ENCODE data around the gene EML6. TPM values are rescaled to one million over a fixed set of nuclear protein-coding genes. Genes with fewer than 3 reads are reported as not detected.

EML6 gene
- total RNA-seq, 2 experiments from 2014 or later, result 0.96 to 1.2 TPM

DNA sequence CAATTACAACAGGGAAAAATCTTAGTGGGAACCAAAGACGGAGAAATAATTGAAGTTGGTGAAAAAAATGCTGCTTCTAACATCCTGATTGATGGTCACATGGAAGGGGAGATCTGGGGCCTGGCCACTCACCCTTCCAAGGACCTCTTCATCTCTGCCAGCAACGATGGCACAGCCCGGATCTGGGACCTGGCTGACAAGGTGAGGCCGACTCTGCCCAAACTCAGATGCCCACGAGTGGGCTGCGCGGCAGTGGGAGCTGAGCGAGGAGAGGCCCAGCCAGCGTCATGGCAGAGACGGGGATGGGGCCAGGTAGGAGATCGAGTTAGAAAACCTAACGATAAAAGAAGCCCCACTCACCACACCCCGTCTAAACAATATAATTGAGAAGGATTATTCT, 239.0 kb downstream of the EML6 start:
- Mint-ChIP-seq H3K27me3 (no peaks in the 10 kb centered on the region), H3K36me3 (ENCODE audit: low read depth) (peaks cover 9% of the 10 kb centered on the region), H3K4me3 (no peak overlapping the region), H3K4me1 (peaks cover 20% of the 10 kb centered on the region), H3K9me3 (peaks cover 3% of the 10 kb centered on the region), H3K27ac (no peak overlapping the region)
- CTCF ChIA-PET, result no interaction called here
- no peak for DNase-seq
- POLR2A ChIA-PET, result no interaction called here

DNA sequence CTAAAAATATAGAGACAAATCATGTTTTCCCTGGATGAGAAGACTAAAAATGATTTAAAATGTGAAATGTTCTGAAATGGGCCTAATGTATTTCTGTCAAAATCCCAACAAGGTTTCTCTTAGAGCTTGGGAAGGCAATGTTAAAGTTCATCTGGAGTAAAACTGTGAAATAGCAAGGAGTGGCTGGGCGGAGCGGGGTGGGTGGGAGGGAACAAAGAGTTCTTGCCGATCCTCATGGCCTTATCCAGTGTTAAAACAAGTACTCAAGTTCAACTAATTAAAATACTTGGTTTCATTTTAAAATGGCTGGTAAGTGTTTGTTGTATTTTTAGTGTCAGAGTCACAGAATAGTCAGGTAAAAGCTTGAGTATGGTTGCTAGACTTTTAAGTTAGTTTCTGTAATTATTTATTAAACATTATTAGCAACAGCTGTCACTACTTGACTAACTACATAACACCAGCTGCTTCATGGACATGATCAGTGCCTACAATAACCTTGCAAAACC, 239.5 kb downstream of the EML6 start:
- ChIA-PET CTCF (no interaction called here), POLR2A (no interaction called here)
- Mint-ChIP-seq H3K9me3 (peaks cover 5% of the 10 kb centered on the region), H3K4me3 (no peak overlapping the region), H3K27ac (no peak overlapping the region), H3K27me3 (no peaks in the 10 kb centered on the region), H3K36me3 (ENCODE audit: low read depth) (peaks cover 9% of the 10 kb centered on the region), H3K4me1 (peaks cover 20% of the 10 kb centered on the region)
- DNase-seq, result no peak

DNA sequence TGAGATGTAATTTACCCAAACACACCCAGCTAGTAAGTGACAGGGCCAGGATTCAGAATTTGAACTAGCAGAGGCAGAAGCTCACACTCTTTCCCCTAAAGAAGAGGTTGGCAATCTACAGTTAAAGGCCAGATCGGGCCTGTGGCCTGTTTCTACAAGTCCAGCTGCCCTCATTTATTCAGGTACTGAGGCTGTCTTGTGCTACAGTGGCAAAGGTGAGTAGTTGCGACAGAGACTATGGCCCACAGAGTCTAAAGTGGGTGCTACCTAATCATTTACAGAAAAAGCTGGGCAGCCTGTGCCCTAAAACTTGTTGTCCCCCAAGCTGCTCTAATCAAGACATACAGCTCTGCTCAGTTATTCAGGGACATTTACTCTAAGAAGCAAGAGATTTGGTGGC, 240.0 kb downstream of the EML6 start:
- Mint-ChIP-seq H3K4me1 (peaks cover 20% of the 10 kb centered on the region), H3K9me3 (peaks cover 5% of the 10 kb centered on the region), H3K36me3 (ENCODE audit: low read depth) (peaks cover 9% of the 10 kb centered on the region), H3K4me3 (no peak overlapping the region), H3K27me3 (no peaks in the 10 kb centered on the region), H3K27ac (no peak overlapping the region)
- POLR2A ChIA-PET, result no interaction called here
- CTCF ChIA-PET, result no interaction called here
- no peak for DNase-seq

DNA sequence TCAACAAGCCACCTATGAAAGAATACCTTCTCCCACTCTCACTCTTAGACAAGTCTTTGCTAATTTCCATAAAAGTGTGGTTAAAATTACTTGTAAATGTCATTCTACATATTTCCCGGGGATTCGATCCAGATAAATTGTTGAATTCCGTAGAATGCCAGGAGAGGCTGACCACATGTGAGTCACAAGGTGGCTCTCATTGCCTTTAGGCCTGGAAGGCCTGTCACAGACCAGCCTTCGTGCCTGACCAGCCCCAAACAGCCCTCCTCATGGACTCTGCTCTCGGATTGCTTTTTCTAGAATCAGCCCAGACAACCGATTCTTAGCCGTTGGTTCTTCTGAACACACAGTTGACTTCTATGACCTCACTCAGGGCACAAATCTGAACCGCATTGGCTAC, 240.8 kb downstream of the EML6 start:
- CTCF ChIA-PET, result no interaction called here
- H3K4me3 Mint-ChIP-seq, result no peak overlapping the region
- no peak for DNase-seq
- H3K27me3 Mint-ChIP-seq, result no peaks in the 10 kb centered on the region
- POLR2A ChIA-PET, result no interaction called here
- H3K27ac Mint-ChIP-seq, result no peak overlapping the region
- H3K36me3 Mint-ChIP-seq (ENCODE audit: low read depth), result peaks cover 9% of the 10 kb centered on the region
- H3K4me1 Mint-ChIP-seq, result peaks cover 20% of the 10 kb centered on the region
- peaks cover 5% of the 10 kb centered on the region for H3K9me3 Mint-ChIP-seq

DNA sequence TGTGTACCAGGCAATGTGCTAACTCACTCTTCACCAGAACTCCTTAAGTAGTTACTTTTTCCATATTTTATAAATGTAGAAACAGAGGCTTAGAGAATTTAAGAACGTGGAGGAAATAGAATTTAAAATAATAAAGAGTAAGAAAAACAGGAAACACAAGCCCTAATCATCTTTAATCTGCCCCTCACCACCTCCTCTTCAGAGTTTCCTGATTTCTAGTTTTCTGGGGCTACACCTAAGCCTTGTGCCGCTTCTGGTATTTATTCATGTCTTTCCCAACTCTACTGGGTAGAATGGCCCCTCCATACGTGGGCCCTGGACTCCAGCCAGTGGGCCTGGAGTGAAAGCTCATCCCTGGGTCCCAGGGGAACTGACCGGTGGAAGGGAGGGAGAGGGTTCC, 241.4 kb downstream of the EML6 start:
- CTCF ChIA-PET, result interaction anchor here (0.6 to 1.4 kb wide), 3 partner anchors 30 to 446 kb away, joined by 3 to 4 read pairs (median 3); no protein-coding TSS in a partner anchor

DNA sequence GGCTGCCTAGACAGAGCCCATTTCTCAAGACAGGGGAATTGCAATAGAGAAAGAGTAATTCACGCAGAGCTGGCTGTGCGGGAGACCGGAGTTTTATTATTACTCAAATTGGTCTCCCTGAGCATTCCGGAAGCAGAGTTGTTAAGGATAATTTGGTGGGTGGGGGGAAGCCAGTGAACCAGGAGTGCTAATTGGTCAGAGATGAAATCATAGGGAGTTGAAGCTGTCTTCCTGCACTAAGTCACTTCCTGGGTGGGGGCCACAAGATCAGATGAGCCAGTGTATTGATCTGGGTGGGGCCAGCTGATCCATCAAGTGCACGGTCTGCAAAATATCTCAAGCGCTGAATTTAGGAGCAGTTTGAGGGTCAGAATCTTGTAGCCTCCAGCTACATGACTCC, 242.0 kb downstream of the EML6 start:
- H3K4me3 Mint-ChIP-seq, result no peak overlapping the region
- no peaks in the 10 kb centered on the region for H3K27me3 Mint-ChIP-seq
- CTCF ChIA-PET, result interaction anchor here (0.6 to 1.4 kb wide), 3 partner anchors 29 to 446 kb away, joined by 3 to 4 read pairs (median 3); no protein-coding TSS in a partner anchor
- no peak for DNase-seq
- H3K9me3 Mint-ChIP-seq, result peaks cover 5% of the 10 kb centered on the region
- peak overlapping the region; percentile 26 for H3K27ac Mint-ChIP-seq
- H3K4me1 Mint-ChIP-seq, result peaks cover 20% of the 10 kb centered on the region
- POLR2A ChIA-PET, result no interaction called here
- peaks cover 11% of the 10 kb centered on the region for H3K36me3 Mint-ChIP-seq (ENCODE audit: low read depth)

More for the DNA sequence above, 241.4 kb downstream of the EML6 start:
- Mint-ChIP-seq H3K27ac (peak overlapping the region; percentile 26), H3K4me1 (peaks cover 20% of the 10 kb centered on the region), H3K4me3 (no peak overlapping the region), H3K27me3 (no peaks in the 10 kb centered on the region), H3K36me3 (ENCODE audit: low read depth) (peaks cover 11% of the 10 kb centered on the region), H3K9me3 (peaks cover 5% of the 10 kb centered on the region)
- POLR2A ChIA-PET, result no interaction called here
- no peak for DNase-seq

DNA sequence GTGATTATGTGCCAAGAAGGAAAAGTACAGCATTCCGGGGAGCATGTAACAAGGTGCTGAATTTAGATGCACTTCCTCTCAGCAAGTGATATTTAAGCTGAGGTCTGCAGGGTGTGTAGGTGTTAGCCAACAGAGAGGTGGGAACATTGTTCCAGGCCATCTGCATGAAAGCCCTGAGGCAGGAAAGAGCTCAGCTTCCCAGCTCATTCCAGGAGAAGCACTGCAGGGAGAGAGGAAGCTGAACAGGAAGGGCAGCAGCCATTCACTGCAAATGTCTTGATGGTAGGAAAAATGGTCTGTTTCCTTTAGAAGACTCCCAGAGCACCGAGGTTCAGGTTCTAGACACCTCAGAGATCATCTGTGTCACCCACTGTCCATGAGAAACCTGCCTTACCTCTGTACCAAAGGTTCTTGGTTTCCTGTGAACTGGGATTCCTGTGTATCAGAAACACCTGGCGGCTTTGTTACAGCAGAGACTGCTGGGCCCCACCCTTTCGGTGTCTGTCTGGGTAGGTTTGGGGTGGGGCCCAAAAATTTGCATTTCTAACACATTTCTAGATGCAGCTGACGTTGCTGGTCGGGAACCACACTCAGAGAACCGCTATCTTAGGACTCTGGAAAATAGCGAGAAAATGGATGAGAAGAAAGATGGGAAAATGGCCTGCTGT, 242.8 kb downstream of the EML6 start:
- peaks cover 13% of the 10 kb centered on the region for H3K36me3 Mint-ChIP-seq (ENCODE audit: low read depth)
- H3K27ac Mint-ChIP-seq, result no peak overlapping the region
- CTCF ChIA-PET, result interaction anchor here (1.0 kb wide), 1 partner anchor 14 kb away, joined by 5 read pairs; no protein-coding TSS in a partner anchor
- no peak overlapping the region for H3K4me3 Mint-ChIP-seq
- DNase-seq, result no peak
- H3K4me1 Mint-ChIP-seq, result peaks cover 20% of the 10 kb centered on the region
- POLR2A ChIA-PET, result no interaction called here
- H3K27me3 Mint-ChIP-seq, result no peaks in the 10 kb centered on the region
- H3K9me3 Mint-ChIP-seq, result peaks cover 5% of the 10 kb centered on the region

DNA sequence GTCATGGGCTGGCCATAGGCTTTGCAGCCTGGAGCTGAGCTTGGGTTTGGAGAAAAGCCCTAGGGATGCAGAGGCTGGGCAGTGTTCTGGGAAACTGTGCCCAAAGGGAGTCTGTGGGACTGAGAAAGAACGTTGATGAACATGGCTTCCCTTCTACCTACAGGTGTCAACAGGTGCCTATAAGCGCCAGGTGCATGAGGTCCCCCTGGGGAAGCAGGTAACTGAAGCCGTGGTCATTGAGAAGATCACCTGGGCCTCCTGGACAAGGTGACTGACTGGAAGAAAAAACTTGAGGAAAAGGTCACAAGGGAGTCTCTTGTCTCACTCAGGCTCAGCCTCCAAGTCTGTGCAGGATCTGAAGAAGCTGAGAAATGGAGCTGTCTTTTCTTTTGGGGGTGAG, 243.4 kb downstream of the EML6 start:
- H3K36me3 Mint-ChIP-seq (ENCODE audit: low read depth), result peaks cover 17% of the 10 kb centered on the region
- H3K4me3 Mint-ChIP-seq, result no peak overlapping the region
- CTCF ChIA-PET, result interaction anchor here (1.0 kb wide), 1 partner anchor 14 kb away, joined by 5 read pairs; no protein-coding TSS in a partner anchor
- no peak for DNase-seq
- H3K27me3 Mint-ChIP-seq, result no peaks in the 10 kb centered on the region
- POLR2A ChIA-PET, result no interaction called here
- peaks cover 20% of the 10 kb centered on the region for H3K4me1 Mint-ChIP-seq
- peaks cover 5% of the 10 kb centered on the region for H3K9me3 Mint-ChIP-seq
- no peak overlapping the region for H3K27ac Mint-ChIP-seq

DNA sequence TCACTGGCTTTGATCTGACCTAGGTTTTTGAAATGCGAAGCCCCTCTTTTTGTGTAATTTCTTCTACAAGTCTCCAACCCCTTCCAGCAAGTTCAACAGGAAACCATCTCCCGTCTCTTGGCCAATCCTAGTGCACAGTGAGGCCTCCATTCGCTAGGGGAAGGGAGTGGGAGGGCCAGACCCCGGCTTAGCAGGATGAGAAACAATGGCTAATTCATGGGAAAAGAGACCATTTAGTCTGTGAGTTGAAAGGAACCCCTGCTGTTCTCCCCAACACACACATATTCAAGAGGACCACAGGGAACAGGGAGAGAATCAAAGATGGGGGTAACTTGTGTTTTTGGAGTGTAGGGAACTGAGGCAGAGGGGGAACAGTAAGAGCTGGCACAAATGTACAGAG, 243.8 kb downstream of the EML6 start:
- H3K36me3 Mint-ChIP-seq (ENCODE audit: low read depth), result peaks cover 17% of the 10 kb centered on the region

DNA sequence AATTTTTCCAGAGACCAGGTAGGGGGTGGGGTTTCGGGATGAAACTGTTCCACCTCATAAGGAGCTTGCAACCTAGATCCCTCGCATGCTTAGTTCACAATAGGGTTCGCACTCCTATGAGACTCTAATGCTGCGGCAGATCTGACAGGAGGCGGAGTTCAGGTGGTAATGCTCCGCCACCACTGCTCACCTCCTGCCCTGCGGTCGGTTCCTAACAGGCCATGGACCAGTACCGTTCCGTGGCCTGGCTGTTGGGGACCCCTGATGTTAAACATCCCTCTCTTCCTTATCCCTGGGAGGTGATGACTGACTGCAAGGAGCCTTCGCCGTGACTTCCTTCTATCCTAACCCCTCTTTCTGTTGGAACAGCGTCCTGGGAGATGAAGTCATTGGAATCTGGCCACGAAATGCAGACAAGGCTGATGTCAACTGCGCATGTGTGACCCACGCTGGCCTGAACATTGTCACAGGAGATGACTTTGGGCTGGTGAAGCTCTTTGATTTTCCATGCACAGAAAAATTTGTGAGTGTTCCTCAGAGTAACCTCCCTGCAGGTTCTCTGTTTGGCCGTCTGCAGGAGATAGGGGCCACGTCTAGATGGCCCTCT, 244.4 kb downstream of the EML6 start:
- no peak for DNase-seq
- H3K27ac Mint-ChIP-seq, result no peak overlapping the region
- H3K36me3 Mint-ChIP-seq (ENCODE audit: low read depth), result peaks cover 19% of the 10 kb centered on the region
- ChIA-PET POLR2A (no interaction called here), CTCF (interaction anchor here (1.7 kb wide), 1 partner anchor 21 kb away, joined by 4 read pairs; no protein-coding TSS in a partner anchor)
- H3K27me3 Mint-ChIP-seq, result no peaks in the 10 kb centered on the region
- peaks cover 5% of the 10 kb centered on the region for H3K9me3 Mint-ChIP-seq
- H3K4me3 Mint-ChIP-seq, result no peak overlapping the region
- peaks cover 20% of the 10 kb centered on the region for H3K4me1 Mint-ChIP-seq

More for the DNA sequence above, 243.8 kb downstream of the EML6 start:
- Mint-ChIP-seq H3K27me3 (no peaks in the 10 kb centered on the region), H3K27ac (no peak overlapping the region), H3K9me3 (peaks cover 5% of the 10 kb centered on the region), H3K4me3 (no peak overlapping the region), H3K4me1 (peaks cover 20% of the 10 kb centered on the region)
- ChIA-PET POLR2A (no interaction called here), CTCF (interaction anchor here (1.0 kb wide), 1 partner anchor 15 kb away, joined by 5 read pairs; no protein-coding TSS in a partner anchor)
- DNase-seq, result no peak

DNA sequence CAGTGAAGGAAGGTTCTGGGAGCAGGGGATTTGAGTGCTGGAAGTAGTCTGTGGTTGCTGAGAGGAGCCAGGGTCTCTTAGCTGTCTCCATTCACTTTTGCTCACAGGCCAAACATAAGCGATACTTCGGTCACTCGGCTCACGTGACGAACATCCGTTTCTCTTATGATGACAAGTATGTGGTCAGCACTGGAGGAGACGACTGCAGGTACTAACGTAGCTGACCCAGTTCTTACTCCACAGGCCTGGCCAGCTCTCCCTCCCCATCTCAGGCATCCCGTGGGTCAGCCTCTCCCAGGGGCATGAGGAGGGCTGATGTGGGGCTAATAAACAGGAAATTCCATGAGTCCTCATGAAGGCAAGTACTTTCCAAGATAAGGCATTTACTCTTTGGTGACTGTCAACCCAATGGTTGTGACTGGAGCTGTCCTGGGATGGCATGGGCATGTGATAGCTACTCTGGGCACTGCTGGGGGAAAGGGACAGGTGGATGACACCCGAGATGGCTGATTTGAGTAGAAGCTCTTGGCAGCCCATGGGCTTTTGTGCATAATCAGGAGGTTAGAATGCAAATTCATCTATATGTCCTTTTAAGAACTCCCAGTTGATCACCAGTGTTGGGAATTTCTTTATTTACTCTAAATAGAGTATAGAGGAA, 245.2 kb downstream of the EML6 start:
- H3K27ac Mint-ChIP-seq, result no peak overlapping the region
- H3K9me3 Mint-ChIP-seq, result peaks cover 5% of the 10 kb centered on the region
- no peak overlapping the region for H3K4me3 Mint-ChIP-seq
- H3K36me3 Mint-ChIP-seq (ENCODE audit: low read depth), result peaks cover 19% of the 10 kb centered on the region
- no peak for DNase-seq
- POLR2A ChIA-PET, result no interaction called here
- no peaks in the 10 kb centered on the region for H3K27me3 Mint-ChIP-seq
- CTCF ChIA-PET, result interaction anchor here (1.2 to 1.7 kb wide), 2 partner anchors 8 to 22 kb away, joined by 4 read pairs; no protein-coding TSS in a partner anchor
- peaks cover 20% of the 10 kb centered on the region for H3K4me1 Mint-ChIP-seq

DNA sequence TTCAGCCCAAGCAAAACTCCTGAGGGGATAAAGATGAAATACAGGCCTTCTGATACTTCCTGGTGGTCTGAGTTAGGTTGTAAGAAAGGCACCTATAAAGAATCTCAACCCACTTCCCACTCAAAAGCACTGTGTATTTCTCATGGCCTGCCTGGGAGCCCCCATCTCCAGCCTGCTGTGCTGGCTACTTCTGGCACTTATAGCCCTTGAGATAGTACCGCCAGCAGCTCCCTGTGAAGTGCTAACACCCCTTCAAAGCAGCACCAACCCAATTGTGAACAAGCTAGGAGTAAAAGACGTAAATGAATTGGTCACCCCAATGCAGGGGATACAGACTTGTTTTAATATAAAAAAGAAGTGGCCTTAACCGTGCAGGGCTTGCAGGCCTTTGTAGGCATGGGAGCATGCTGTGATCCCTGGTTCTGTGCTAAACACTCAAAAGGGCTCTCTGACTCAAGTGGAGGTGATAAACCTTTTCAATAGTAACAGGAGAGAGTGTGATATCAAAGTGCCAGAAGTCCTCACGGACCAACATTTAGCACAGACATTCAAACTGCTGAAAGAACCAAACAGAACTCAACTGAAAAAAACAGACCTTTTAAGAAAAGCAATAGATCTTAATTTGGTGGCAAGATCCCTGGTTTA, 246.0 kb downstream of the EML6 start:
- Mint-ChIP-seq H3K27ac (no peak overlapping the region), H3K27me3 (no peaks in the 10 kb centered on the region), H3K36me3 (ENCODE audit: low read depth) (peaks cover 19% of the 10 kb centered on the region), H3K9me3 (peaks cover 5% of the 10 kb centered on the region), H3K4me3 (no peak overlapping the region), H3K4me1 (peaks cover 20% of the 10 kb centered on the region)
- DNase-seq, result no peak
- ChIA-PET POLR2A (no interaction called here), CTCF (interaction anchor here (1.2 to 1.7 kb wide), 3 partner anchors 9 to 30 kb away, joined by 3 to 4 read pairs (median 4); no protein-coding TSS in a partner anchor)

Data from activated CD4-positive, alpha-beta T cell treated with anti-CD3 and anti-CD28 coated beads, Interleukin-2, amount 10 ng/mL, durations not matched to agents 7 days and 5 days (primary cell).